ENCODE results near the gene SLC30A7.
A peak's percentile ranks its signal among the peaks of the same experiment; 100 is the strongest.
"Not testable (repeated sequence)": the region's sequence is repeated elsewhere in the genome, so short reads cannot be mapped to it uniquely, and the experiment has no call there.

SLC30A7 gene

DNA sequence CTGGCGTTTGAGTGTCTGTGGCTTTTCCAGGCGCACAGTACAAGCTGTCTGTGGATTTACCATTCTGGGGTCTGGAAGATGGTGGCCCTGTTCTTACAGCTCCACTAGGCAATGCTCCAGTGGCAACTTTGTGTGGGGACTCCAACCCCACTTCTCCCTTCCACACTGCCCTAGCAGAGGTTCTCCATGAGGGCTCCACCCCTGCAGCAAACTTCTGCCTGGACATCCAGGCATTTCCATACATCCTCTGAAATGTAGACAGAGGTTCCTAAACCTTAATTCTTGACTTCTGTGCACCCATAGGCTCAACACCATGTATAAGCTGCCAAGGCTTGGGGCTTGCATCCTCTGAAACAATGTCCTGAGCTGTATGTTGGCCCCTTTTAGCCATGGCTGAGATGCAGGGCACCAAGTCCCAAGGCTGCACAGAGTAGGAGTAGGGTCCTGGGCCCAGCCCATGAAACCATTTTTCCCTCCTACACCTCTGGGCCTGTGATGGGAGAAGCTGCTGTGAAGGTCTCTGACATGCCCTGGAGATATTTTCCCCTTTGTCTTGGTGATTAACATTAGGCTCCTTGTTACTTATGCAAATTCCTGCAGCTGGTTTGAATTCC is 5.9 kb upstream of the SLC30A7 start:
- H3K27ac ChIP-seq (ENCODE audit: low read depth in 2 of 2, low read length in 2 of 2); H3K9ac ChIP-seq (ENCODE audit: low read depth in 1 of 2, low read length in 2 of 2); H3K9me3 ChIP-seq (ENCODE audit: control insufficient read depth in 2 of 2, low read length in 2 of 2); H3K4me1 ChIP-seq (ENCODE audit: control insufficient read depth in 2 of 2, insufficient read depth in 2 of 2, low read length in 2 of 2); H3K4me3 ChIP-seq (ENCODE audit: low read length in 2 of 2); H3K27me3 ChIP-seq (ENCODE audit: control insufficient read depth in 2 of 2, insufficient read depth in 2 of 2, low read length in 2 of 2); H3K36me3 ChIP-seq (ENCODE audit: control insufficient read depth in 2 of 2, insufficient read depth in 2 of 2, low read length in 2 of 2): not testable (repeated sequence)

DNA sequence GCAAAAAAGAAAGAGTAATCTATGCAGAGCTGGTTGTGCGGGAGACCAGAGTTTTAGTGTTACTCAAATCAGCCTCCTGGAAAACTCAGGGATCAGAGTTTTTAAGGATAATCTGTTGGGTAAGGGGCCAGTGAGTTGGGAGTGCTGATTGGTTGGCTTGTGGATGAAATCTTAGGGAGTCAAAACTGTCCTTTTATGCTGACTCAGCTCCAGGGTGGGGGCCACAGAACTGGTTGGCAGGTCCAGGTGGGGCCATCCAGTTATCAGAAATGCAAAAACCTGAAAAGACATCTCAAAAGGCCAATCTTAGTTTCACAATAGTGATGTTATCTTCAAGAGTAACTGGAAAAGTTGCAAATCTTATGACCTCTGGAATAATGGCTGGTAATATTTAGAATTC is 4.5 kb upstream of the SLC30A7 start:
- Histone ChIP-seq H3K9me3 (ENCODE audit: control insufficient read depth in 2 of 2, low read length in 2 of 2) (no peaks in the 10 kb centered on the region), H3K36me3 (ENCODE audit: control insufficient read depth in 2 of 2, insufficient read depth in 2 of 2, low read length in 2 of 2) (no peaks in the 10 kb centered on the region), H3K9ac (ENCODE audit: low read depth in 1 of 2, low read length in 2 of 2) (no peak overlapping the region), H3K27me3 (ENCODE audit: control insufficient read depth in 2 of 2, insufficient read depth in 2 of 2, low read length in 2 of 2) (no peaks in the 10 kb centered on the region), H3K27ac (ENCODE audit: low read depth in 2 of 2, low read length in 2 of 2) (no peak overlapping the region), H3K4me1 (ENCODE audit: control insufficient read depth in 2 of 2, insufficient read depth in 2 of 2, low read length in 2 of 2) (peaks cover 3 to 4% of the 10 kb centered on the region in 2 donors), H3K4me3 (ENCODE audit: low read length in 2 of 2) (no peak overlapping the region)

DNA sequence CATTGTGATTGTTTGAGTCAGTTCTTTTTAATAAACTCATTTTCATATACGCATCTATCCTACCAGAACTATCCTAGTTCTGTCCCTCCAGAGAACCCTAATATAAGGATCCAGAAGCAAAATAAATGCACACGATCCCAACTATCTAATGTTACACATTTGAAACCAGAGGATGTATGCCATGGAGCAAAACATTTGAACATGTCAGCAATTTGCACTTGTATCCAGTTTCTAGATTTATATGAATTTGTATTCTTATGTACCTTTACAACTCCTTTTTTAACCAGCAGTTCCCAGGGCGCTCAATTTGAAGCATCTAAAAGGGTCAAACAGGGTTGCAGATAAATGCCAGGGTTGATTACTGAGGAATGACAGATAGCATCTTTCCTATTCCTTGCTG is 3.3 kb upstream of the SLC30A7 start:
- Histone ChIP-seq H3K27me3 (ENCODE audit: control insufficient read depth in 2 of 2, insufficient read depth in 2 of 2, low read length in 2 of 2) (no peaks in the 10 kb centered on the region), H3K4me1 (ENCODE audit: control insufficient read depth in 2 of 2, insufficient read depth in 2 of 2, low read length in 2 of 2) (peaks cover 8 to 14% of the 10 kb centered on the region in 2 donors), H3K9me3 (ENCODE audit: control insufficient read depth in 2 of 2, low read length in 2 of 2) (no peaks in the 10 kb centered on the region), H3K27ac (ENCODE audit: low read depth in 2 of 2, low read length in 2 of 2) (no peak overlapping the region), H3K36me3 (ENCODE audit: control insufficient read depth in 2 of 2, insufficient read depth in 2 of 2, low read length in 2 of 2) (no peaks in the 10 kb centered on the region), H3K4me3 (ENCODE audit: low read length in 2 of 2) (no peak overlapping the region), H3K9ac (ENCODE audit: low read depth in 1 of 2, low read length in 2 of 2) (no peak overlapping the region)

DNA sequence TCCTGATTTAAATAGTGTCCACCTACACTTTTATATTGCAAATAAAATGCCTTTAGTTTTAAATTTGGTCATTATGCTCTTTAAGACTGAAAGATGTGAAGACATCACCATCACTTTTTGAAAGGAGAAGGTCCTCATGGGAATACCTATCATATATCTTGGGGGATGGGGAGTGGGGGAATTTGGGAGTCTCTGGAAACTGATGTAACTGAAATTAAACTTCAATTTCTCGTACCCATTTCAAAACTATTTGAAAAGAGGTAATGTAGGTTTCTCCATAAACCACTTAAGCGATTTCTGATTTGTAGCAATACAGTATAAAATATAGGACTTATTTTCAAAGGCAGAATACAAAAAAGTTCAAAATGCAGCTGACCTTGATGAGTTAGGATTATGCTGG is 2.2 kb upstream of the SLC30A7 start:
- H3K9me3 ChIP-seq (ENCODE audit: control insufficient read depth in 2 of 2, low read length in 2 of 2), result no peaks in the 10 kb centered on the region
- H3K27me3 ChIP-seq (ENCODE audit: control insufficient read depth in 2 of 2, insufficient read depth in 2 of 2, low read length in 2 of 2), result no peaks in the 10 kb centered on the region
- no peak overlapping the region for H3K9ac ChIP-seq (ENCODE audit: low read depth in 1 of 2, low read length in 2 of 2)
- H3K4me3 ChIP-seq (ENCODE audit: low read length in 2 of 2), result peak overlapping the region in 1 of 2 donors; percentile 94
- no peak overlapping the region for H3K27ac ChIP-seq (ENCODE audit: low read depth in 2 of 2, low read length in 2 of 2)
- H3K4me1 ChIP-seq (ENCODE audit: control insufficient read depth in 2 of 2, insufficient read depth in 2 of 2, low read length in 2 of 2), result peaks cover 8 to 16% of the 10 kb centered on the region in 2 donors
- peaks cover 0 to 2% of the 10 kb centered on the region in 2 donors for H3K36me3 ChIP-seq (ENCODE audit: control insufficient read depth in 2 of 2, insufficient read depth in 2 of 2, low read length in 2 of 2)

DNA sequence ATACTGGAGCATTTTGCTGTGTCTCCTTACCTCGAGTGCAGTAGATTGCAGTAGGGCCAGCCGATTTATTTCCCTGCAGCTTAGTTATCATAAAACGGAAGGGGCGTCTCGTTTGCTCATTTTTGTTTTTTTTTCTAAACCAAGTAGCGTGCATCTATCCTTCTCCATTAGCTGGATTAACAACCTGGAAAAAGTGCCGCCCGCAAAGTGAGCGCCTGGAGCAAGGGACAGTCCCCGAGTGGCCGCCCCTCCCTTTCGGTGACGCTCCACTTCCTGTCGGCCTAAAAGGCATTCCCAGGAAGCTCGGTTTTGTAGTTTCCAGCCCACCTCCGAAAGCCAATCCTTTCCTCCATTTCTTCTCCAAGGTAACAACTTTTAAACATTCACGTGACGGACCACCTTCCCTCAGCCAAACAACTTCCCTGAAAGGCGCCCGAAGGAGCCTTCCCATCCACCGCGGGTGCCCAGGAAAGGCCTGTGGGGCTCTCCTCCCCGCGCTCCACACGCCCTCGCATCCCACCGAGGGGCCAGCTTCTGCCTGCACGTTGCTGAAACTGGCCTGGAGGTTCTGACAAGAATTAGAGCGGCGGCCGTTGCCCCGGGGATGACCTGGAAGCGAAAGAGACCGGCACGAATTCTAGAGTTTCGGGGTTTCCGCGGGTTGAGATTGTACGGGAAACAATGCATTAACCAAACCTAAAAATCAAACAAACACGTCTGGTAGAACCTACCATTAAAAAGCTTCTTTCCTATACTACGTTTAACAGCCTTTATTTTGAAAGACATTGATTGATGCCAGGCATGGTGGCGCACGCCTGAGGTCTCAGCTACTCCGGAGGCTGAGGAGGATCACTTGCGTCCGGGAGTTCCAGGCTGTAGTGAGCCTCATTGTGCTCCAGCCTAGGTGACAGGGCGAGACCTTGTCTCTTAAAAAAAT is 1.0 kb upstream of the SLC30A7 start, which contains the start of gene EXTL2:
TSS of gene EXTL2 (minus strand) at position 240 of the 937 bp plus-strand sequence. CDS start 6,085 bp downstream, outside the sequence.
- Histone ChIP-seq H3K9me3 (ENCODE audit: control insufficient read depth in 2 of 2, low read length in 2 of 2) (no peaks in the 10 kb centered on the region), H3K36me3 (ENCODE audit: control insufficient read depth in 2 of 2, insufficient read depth in 2 of 2, low read length in 2 of 2) (peaks cover 0 to 9% of the 10 kb centered on the region in 2 donors), H3K27ac (ENCODE audit: low read depth in 2 of 2, low read length in 2 of 2) (peak within 1 kb of the TSS; percentile 93 to 96), H3K9ac (ENCODE audit: low read depth in 1 of 2, low read length in 2 of 2) (peak within 1 kb of the TSS; percentile 94), H3K4me3 (ENCODE audit: low read length in 2 of 2) (peak within 1 kb of the TSS; percentile 89 to 94), H3K4me1 (ENCODE audit: control insufficient read depth in 2 of 2, insufficient read depth in 2 of 2, low read length in 2 of 2) (peaks cover 8 to 16% of the 10 kb centered on the region in 2 donors), H3K27me3 (ENCODE audit: control insufficient read depth in 2 of 2, insufficient read depth in 2 of 2, low read length in 2 of 2) (no peaks in the 10 kb centered on the region)

DNA sequence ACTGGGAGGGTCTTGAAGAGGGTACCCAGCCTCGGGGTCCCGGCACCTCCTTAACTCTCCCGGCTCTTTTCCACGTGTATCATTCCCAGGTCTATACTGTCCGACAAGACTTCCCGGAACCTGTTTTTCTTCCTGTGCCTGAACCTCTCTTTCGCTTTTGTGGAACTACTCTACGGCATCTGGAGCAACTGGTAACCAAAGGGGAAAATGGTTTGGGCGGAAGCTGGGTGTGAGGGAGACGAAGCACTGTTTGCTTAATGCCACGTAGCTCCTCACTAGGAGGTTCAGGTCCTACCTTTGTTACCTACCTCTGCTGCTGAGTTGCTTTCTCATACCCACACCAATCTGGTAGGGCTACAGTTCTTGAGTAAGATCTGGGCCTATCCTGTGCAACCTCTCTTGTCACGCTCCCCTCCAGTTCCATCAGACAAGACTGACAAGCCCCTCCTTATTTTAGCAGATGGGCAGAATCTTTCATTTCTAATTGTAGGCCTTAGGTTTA is 642 bp downstream of the SLC30A7 start:
- H3K9me3 ChIP-seq (ENCODE audit: control insufficient read depth in 2 of 2, low read length in 2 of 2), result no peaks in the 10 kb centered on the region
- peak overlapping the region; percentile 89 to 94 for H3K4me3 ChIP-seq (ENCODE audit: low read length in 2 of 2)
- H3K36me3 ChIP-seq (ENCODE audit: control insufficient read depth in 2 of 2, insufficient read depth in 2 of 2, low read length in 2 of 2), result peaks cover 0 to 12% of the 10 kb centered on the region in 2 donors
- H3K27ac ChIP-seq (ENCODE audit: low read depth in 2 of 2, low read length in 2 of 2), result peak overlapping the region; percentile 93 to 96
- H3K4me1 ChIP-seq (ENCODE audit: control insufficient read depth in 2 of 2, insufficient read depth in 2 of 2, low read length in 2 of 2), result peaks cover 8 to 16% of the 10 kb centered on the region in 2 donors
- no peaks in the 10 kb centered on the region for H3K27me3 ChIP-seq (ENCODE audit: control insufficient read depth in 2 of 2, insufficient read depth in 2 of 2, low read length in 2 of 2)
- H3K9ac ChIP-seq (ENCODE audit: low read depth in 1 of 2, low read length in 2 of 2), result peak overlapping the region; percentile 94

DNA sequence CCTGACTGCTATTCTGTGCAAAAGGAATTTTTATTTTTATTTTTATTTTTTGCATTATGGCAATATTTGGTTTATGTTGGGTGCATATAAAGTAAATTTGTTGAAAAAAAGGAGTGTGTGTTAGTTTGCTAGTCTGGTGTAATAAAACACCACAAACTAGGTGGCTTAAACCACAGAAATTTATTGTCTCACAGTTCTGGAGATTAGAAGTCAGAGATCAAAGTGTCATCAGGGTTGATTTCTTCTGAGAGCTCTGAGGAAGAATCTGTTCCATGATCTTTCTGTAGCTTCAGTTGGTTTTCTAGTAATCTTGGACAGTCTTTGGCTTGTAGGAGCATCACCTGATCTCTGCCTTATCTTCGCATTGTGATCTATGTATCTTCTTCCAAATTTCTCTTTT is 6.5 kb downstream of the SLC30A7 start:
- Histone ChIP-seq H3K4me3 (ENCODE audit: low read length in 2 of 2) (no peak overlapping the region), H3K9me3 (ENCODE audit: control insufficient read depth in 2 of 2, low read length in 2 of 2) (no peaks in the 10 kb centered on the region), H3K27ac (ENCODE audit: low read depth in 2 of 2, low read length in 2 of 2) (no peak overlapping the region), H3K36me3 (ENCODE audit: control insufficient read depth in 2 of 2, insufficient read depth in 2 of 2, low read length in 2 of 2) (peaks cover 16 to 22% of the 10 kb centered on the region in 2 donors), H3K27me3 (ENCODE audit: control insufficient read depth in 2 of 2, insufficient read depth in 2 of 2, low read length in 2 of 2) (no peaks in the 10 kb centered on the region), H3K9ac (ENCODE audit: low read depth in 1 of 2, low read length in 2 of 2) (no peak overlapping the region), H3K4me1 (ENCODE audit: control insufficient read depth in 2 of 2, insufficient read depth in 2 of 2, low read length in 2 of 2) (peaks cover under 1 to 3% of the 10 kb centered on the region in 2 donors)

DNA sequence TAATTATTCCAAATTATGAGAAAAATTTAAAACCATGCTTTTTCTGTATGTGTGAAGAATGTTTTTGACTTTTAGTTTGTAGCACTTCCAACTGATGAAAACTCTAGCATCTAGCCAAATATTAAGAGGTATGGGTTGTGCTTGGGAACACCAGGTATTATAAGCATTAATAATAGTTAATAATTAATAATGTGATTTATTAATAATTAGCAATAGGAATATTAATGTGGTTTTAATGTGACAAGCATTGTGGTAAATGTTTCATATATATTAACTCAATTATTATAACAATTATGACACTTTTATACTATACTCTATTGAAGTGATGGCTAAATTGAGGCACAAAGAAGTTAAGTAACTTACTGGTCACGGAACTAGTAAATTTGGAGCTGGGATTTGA is 7.9 kb downstream of the SLC30A7 start:
- H3K9me3 ChIP-seq (ENCODE audit: control insufficient read depth in 2 of 2, low read length in 2 of 2), result no peaks in the 10 kb centered on the region
- H3K4me3 ChIP-seq (ENCODE audit: low read length in 2 of 2), result no peak overlapping the region
- peaks cover 25 to 30% of the 10 kb centered on the region in 2 donors for H3K36me3 ChIP-seq (ENCODE audit: control insufficient read depth in 2 of 2, insufficient read depth in 2 of 2, low read length in 2 of 2)
- no peaks in the 10 kb centered on the region for H3K27me3 ChIP-seq (ENCODE audit: control insufficient read depth in 2 of 2, insufficient read depth in 2 of 2, low read length in 2 of 2)
- H3K4me1 ChIP-seq (ENCODE audit: control insufficient read depth in 2 of 2, insufficient read depth in 2 of 2, low read length in 2 of 2), result no peaks in the 10 kb centered on the region
- no peak overlapping the region for H3K27ac ChIP-seq (ENCODE audit: low read depth in 2 of 2, low read length in 2 of 2)
- H3K9ac ChIP-seq (ENCODE audit: low read depth in 1 of 2, low read length in 2 of 2), result no peak overlapping the region

DNA sequence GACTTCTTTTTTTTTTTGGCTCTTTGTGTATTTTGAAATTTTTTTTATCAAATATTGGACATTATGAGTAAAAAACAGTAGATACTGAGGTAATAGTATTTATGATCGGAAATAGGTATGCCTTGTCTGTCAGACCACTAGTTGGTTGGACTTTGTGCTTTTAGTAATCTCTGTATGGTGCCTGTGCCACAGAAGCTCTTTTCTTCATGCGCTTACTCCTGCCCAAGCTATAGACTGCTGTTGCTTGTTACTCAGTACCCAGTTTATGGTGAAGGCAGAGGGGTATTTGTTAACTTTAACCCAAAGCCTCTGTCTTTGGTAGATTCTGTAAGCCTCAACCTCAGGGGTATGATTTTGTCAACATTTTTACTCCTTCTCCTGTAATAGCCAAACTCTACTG is 8.6 kb downstream of the SLC30A7 start:
- no peaks in the 10 kb centered on the region for H3K4me1 ChIP-seq (ENCODE audit: control insufficient read depth in 2 of 2, insufficient read depth in 2 of 2, low read length in 2 of 2)
- H3K4me3 ChIP-seq (ENCODE audit: low read length in 2 of 2), result no peak overlapping the region
- H3K27ac ChIP-seq (ENCODE audit: low read depth in 2 of 2, low read length in 2 of 2), result no peak overlapping the region
- no peak overlapping the region for H3K9ac ChIP-seq (ENCODE audit: low read depth in 1 of 2, low read length in 2 of 2)
- peaks cover 25 to 32% of the 10 kb centered on the region in 2 donors for H3K36me3 ChIP-seq (ENCODE audit: control insufficient read depth in 2 of 2, insufficient read depth in 2 of 2, low read length in 2 of 2)
- no peaks in the 10 kb centered on the region for H3K9me3 ChIP-seq (ENCODE audit: control insufficient read depth in 2 of 2, low read length in 2 of 2)
- H3K27me3 ChIP-seq (ENCODE audit: control insufficient read depth in 2 of 2, insufficient read depth in 2 of 2, low read length in 2 of 2), result no peaks in the 10 kb centered on the region

DNA sequence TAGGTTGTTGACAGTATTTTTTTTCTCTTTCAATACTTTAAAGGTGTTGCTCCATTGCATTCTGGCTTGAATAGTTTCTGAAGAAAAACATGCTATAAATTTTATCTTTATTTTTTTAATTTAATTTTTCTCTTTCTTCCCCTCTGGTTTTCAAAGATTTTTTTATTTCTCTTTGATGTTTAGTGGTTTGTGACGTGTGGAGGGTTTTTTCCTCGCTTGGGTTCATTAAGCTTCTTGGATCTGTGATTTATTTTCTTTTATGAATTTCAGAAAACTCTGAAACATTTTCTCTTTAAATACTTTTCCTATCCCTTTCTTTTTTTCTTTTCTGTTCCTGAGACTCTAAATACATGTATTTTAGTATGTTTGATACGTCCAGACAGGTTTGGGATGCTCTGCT is 9.3 kb downstream of the SLC30A7 start:
- Histone ChIP-seq H3K4me3 (ENCODE audit: low read length in 2 of 2) (no peak overlapping the region), H3K4me1 (ENCODE audit: control insufficient read depth in 2 of 2, insufficient read depth in 2 of 2, low read length in 2 of 2) (no peaks in the 10 kb centered on the region), H3K36me3 (ENCODE audit: control insufficient read depth in 2 of 2, insufficient read depth in 2 of 2, low read length in 2 of 2) (peaks cover 25 to 31% of the 10 kb centered on the region in 2 donors), H3K27me3 (ENCODE audit: control insufficient read depth in 2 of 2, insufficient read depth in 2 of 2, low read length in 2 of 2) (no peaks in the 10 kb centered on the region), H3K9me3 (ENCODE audit: control insufficient read depth in 2 of 2, low read length in 2 of 2) (no peaks in the 10 kb centered on the region), H3K27ac (ENCODE audit: low read depth in 2 of 2, low read length in 2 of 2) (no peak overlapping the region), H3K9ac (ENCODE audit: low read depth in 1 of 2, low read length in 2 of 2) (no peak overlapping the region)

Measured in mucosa of rectum (tissue), 2 donors.